ENCODE data around the gene SYNPO.

SYNPO gene

GRCh38 chr5:150700246-150700593 is 59.8 kb downstream of the SYNPO start:
- DNase-seq (ENCODE audit: low spot score), result no peak

DNA sequence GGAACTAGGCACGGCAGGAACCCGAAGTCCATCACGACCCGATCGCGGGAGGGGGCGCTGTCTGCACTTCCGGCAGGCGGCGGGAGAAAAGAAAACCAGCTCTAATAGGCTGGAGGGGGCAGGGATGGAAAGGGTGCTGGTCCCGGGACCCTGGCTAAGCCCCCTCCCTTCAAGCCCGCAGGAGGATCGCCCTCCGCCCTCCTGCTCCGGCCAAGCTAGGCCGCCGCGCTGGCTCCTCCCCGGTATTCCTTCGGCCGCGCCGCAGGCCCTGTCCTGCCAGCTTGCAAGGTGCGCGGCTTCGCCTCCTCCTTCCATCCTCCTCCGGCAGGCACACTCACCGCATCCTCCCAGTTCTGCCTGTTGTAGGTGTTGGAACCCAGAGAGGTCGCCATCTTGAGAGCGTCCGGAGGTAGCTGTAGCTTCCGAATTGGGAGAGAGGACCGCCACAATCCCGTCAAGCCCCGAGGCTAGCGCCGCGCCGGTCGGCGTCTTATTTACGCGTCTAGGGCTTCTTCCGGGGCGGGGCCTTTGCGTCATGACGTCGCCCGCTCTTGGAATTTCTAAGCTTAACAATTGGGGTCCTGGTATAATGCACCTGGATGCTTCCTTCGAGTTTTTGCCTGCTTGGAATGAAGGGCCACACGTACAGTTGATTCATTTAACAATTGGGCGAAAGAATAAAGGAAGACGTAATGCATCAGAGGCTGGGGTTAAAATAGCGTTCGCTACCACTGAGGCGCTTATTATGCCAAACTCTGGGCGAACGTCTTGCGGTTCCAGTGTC is 60.3 kb downstream of the SYNPO start, which contains the start of gene RBM22:
RBM22 (minus strand) TSS at position 469 of the 784 bp plus-strand sequence; CDS start at position 392, 77 bp downstream.
- DNase-seq (ENCODE audit: low spot score), result peak; percentile 90

GRCh38 chr5:150703762-150704161 is 63.3 kb downstream of the SYNPO start:
- DNase-seq (ENCODE audit: low spot score), result no peak

GRCh38 chr5:150706776-150707390 is 66.4 kb downstream of the SYNPO start:
- no peak for DNase-seq (ENCODE audit: low spot score)

Measured in CD4-positive, alpha-beta T cell treated with Interleukin-2 at 100 ng/mL for 4 hours (primary cell).